ENCODE data around the gene DGKB.
"Not testable (repeated sequence)": the region's sequence is repeated elsewhere in the genome, so short reads cannot be mapped to it uniquely, and the experiment has no call there.

Gene DGKB

DNA sequence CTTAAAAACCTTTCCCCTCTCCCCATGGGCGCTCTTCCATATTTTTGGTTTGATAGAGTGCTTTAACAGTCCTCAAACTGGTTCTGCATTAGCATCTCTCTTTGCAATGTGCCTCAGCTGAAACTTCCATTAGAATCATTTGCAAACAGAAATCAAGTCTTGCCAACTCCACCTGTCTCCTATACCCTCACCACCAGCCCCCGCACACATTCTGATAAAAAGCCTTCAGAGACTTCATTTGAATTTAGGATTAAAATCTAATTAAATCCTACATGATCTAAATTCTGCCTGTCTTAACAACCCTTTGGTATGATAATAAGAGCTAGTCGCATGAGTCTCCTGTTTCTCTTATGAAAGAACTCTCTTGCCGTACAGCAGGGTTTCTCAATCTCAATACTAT, 528.2 kb downstream of the DGKB start:
- no peak for DNase-seq

DNA sequence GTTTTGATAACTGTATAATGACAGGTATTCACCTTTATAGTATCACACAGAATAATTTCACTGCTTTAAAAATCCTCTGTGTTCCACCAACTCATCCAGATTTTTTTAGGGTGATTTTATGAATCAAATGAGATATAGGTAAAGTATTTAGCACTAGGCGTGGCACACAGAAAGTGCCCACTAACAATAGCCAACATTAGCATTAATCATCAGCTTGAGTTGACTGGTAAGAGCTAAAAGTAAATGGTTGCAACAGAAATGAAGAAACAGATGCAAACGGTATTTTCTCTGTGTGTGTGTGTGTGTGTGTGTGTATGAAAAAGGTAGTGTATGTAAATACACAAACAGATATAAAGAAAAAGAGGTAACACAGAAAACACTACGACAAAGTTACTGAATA, 534.3 kb downstream of the DGKB start:
- DNase-seq = no peak

DNA sequence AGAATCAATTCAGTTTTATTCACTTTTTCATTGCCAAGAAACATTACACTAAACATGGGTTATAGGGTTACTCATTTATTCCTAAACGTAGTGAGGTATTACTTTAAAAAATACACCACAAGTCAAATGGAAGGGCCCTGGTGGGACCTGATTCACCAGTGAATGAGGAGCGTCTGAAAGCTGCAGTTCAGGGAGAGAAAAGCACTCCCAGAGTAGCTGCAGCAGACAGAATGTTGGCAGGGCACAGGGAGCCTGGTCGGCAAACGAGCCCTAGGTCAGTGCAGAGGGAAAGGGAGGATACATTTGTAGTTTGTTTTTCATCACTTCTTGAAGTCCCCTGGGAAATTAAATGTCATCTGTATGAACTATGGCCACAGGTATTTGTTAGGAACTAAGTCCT, 551.4 kb downstream of the DGKB start:
- DNase-seq = no peak

DNA sequence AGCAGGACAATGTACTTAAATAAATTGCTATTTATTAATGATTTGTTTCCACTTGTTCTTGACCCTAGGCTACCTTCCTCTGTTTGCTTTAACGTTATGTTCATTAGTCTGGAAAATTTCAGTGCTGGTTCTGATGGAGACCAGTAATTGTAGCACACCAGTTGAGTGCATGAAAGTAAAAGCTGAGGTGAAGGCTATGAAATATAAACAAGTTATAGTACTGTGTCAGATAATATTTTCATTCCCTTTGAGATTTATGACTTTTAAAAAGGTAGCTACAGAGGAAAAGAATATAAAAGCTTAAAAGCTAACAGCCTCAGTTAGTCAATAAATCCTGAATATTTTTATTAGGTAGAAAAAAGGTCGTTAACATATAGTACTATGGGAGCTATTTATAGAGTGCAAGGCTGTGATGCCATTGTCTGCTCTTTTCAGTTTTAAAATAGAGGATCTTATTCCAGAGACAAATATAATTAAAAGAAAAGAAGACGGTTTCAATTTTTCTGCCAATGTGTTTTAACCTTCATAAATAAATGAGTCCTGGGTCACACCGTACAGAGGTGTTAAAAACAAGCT, 561.3 kb downstream of the DGKB start:
- DNase-seq = no peak

DNA sequence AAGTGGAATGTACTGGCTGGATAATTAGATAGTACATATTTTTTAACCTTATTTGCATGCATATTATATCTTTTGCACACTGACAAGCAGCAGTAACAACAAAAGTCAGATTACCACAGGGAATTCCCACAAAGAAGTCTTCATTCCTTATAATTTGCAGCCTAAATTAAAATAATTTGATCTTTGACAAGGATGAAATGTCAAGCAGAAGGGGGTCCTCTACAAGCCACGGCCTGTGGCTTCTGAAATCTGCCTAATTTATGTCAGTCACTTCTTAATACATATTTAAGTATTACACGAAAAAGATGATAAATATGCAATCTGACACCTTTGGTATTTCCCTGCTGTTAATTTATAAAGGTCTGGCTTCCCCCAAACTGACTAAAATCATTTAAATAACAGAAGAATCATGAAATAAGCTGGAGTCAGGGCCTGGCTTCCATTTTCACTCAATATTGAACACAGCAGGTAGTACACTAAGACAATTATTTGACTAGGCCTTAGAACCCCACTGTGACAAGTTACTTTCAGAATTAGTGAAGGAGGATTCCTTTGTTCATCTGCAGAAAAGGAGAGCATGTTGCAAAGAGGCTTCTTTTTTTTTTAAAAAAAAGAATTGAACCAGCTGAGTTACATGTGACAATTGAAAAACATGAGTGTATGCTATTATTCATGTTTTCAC, 562.0 kb downstream of the DGKB start:
- no peak for DNase-seq

DNA sequence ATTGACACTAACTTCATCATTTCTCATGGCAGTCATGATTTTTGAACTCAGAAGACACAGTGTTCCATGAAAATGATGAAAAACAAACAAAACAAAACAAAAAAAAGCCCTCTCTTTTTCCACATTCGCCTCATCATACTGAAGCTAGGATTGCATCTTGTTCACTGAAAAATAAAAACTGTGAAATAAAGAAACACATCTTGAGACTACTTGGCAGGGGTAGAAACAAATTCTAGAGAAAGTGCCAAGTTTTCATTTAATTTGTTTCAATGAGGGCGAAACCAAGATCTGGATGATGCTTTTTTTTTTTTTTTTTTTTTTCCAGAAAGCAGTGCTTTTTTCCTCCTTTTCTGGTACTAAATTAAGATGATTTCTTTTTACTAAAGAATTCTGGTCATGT, 562.7 kb downstream of the DGKB start:
- no peak for DNase-seq

DNA sequence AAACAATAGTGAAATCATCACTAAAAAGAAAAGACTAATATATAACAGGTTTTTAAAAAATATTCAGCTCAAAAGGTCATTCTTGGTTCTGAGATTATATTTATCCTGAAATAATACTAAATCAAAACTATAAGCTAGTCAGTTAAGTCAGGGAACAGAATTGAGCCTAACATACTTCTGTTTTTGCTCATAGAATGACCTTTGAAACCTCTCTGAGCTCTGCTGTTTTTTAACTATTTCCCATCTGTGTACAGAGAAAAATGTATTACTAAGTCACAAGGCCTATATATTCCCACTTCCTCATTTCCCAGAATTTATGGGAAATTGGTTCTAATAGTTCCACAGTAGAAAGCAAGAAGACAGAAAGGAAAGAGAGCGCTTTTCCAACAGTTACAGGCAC, 566.3 kb downstream of the DGKB start:
- no peak for DNase-seq

DNA sequence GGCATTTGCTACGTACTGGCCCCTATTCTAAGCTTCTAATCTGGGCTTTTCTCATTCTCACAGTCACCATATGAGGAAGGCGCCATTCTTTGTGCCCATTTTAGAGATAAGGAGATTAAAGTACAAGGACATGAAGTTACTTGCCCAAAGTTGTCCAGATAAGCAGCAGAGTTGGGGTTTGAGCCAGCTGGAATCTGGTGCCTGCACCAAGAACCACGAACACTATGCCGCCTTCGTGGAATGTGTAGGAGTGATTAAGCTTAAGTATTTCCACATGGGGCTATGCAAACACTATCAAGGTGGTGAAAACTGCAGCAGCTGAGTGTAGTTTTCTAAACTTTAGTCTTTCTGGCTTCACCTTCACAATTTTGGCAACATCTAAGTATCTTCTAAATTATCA, 570.4 kb downstream of the DGKB start:
- no peak for DNase-seq

DNA sequence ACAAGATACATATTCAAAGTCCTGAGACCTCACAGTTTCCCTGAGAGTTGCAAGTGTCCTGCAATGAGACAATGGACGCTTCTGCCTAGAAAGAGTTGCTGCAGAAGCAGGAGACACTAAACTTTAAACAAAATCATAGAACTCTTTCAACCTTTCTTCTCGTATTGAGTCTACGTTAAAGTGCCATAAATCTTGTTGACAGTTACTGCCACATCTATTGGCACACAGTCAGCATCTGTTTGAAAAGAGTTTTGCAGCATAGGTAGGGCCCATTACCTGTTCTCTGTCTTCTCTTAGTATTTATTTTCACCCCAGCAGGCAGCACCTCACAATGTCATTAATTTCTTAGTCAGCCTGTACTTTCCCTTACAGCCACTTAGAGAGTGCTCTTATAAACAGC, 577.8 kb downstream of the DGKB start:
- no peak for DNase-seq

DNA sequence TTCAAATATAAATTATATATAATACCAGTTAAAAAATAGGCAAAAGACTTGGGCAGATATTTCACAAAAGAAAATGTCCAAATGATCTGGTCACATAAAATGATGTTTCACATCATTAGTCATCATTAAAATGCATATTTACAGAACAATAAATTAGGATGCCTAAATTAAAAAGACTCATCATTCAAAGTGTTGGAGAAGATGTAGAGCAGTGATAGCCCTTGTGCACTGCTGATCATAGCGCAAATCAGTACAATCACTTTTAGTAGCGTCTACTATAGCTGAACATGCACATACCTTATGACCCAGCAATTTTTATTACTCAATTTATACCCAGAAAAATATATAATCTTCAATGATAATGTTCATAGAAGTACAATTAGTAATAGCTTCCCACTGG, 579.8 kb downstream of the DGKB start:
- DNase-seq = no peak

DNA sequence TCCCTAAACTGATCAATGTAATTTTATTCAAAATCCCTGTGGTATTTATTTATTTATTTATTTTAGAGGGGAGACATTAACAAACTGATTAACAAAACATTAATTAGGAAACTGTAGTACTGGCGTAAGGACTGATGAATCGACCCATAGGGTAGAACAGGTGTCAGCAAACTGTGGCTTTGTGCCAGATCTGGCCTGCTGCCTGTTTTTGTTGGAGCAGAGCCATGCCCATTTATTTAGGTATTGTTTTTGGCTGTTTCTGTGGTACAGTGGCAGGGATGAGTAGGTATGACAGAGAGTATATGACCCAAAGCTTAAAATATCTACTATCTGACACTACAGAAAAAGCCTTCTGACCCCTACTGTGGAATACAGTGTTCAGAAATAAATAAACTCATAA, 580.6 kb downstream of the DGKB start:
- no peak for DNase-seq

DNA sequence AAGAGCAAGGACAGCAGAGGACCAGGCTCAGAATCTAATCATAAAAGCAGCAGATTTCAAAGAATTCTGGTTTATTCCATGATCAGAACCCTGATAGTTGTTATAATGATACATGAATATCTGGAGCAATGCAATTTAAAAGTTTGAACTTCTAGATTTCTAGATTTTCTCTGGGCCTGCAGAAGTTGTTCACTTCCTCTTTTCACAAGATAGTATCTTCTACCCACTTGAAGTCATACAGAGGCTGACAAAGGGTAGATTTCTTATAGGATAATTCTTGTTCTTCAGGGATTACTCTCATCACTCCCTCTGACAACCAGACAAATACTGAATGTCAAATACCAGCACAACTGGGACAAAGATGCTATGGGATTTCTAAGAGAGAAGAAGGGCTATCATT, 593.1 kb downstream of the DGKB start:
- no peak for DNase-seq

DNA sequence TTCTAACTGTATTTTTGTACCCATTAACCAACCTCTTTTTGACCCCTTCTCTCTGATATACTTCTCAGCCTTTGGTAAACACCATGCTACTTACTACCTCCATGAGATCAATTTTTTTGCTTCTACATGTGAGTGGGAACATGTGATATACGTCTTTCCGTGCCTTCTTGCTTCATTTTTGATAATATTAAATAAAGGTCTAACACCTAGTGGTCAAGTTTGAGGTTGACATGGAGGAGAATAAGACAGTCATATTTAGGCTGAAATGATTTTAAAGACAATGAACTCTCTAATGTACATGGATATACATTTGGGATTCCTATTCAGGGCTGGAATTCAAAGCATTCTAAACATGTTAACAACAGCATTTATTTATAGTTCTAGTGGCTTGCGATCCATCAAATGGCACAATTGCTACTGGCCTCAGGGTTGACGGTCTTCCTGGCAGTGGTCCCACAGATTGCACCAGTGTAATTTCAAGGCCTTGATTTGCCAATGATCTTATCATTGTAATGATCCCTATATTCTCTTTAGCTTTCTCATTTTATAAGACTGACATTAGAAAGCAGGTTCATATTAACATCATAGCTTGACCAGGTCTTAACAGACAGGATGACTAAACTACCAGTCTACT, 597.2 kb downstream of the DGKB start:
- no peak for DNase-seq

DNA sequence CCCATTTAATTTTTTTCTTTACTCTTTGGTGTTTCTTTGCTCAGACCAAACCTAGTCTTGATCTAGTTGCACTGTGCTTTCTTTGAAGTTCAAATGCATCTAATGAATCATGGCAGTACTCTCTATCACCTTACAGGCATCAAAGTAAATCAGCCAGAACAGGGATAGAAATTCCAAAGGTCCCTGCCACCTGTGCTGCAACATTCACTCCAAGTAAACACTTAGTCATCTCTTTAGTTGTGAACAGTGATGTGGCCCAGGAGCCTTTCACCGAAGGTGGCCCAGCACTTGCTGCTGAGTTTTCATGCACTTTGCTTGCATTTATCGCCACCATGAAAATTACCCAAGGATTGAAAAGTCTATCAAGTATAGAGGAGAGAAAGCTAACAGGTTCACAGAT, 599.0 kb downstream of the DGKB start:
- DNase-seq = no peak

DNA sequence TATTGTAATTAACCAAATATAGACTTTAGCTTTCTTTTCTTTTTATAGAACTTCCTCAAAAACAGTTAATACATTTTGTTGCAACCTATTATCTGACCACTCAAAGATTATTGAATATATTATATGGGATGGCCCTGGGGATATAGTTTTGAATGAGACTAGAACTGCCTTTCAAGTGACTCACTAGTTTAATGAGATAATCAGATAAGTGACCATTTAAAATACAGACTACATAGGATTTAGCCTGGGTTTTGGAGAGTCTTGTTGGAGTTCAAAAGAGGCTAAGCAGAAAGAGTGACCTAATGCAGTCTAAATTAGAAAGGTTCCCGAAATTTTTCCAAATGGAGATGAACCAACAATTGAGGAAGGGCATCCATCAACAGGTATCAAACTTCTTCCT, 607.9 kb downstream of the DGKB start:
- DNase-seq = no peak

DNA sequence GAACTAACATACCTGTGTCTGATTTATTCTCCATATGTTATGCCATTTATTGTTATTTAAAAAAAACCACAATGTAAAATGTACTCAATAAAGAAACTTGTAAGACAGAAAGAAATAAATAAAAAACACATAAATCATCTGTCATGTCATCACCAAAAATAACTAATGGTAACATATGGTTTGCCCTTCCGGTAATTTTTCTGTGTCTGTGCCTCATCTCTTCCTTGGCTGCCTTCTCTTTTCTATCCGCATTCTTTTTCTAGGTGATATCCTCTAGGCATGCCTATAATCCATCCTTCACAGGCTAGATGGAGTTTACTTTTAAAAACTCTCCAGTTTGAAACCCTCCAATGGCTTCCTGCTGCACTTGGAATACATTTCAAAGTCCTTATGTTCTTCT, 609.1 kb downstream of the DGKB start:
- no peak for DNase-seq

DNA sequence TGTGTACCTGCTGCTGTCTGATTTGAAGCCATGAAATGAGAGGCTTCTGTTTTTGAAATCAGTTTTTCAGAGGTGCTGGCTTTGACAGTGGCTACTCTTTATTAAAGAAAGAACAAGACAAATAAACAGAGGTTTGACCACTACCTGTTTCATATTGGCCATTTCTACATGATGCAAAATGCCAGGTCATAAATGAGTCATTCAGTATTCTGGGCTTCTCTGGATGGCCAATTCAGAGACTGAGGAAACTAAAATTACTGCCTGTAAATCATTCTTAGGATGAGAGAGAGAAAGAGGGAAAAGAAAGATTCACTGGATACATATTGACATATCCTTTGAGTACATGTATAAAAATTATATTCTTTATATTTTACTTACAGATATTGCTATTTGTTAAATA, 609.8 kb downstream of the DGKB start:
- DNase-seq = no peak

DNA sequence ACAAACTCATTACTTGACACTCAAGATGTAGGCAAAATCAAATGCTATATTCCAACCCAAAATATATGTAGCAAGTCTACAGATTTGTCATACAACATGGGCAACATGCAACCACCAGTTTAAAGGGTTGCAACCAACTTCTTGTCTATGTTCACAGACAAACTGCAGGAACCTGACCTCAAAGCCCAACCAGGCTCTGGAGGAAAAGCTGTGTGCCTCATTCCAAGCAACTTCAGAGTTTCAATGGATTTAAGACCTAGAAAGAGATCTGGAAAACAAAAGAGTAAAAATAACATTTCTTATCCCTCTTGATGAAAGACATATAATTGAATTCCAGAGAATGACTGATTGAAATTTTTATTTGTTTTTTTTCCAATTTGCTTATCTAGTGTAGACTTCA, 612.6 kb downstream of the DGKB start:
- DNase-seq = no peak

DNA sequence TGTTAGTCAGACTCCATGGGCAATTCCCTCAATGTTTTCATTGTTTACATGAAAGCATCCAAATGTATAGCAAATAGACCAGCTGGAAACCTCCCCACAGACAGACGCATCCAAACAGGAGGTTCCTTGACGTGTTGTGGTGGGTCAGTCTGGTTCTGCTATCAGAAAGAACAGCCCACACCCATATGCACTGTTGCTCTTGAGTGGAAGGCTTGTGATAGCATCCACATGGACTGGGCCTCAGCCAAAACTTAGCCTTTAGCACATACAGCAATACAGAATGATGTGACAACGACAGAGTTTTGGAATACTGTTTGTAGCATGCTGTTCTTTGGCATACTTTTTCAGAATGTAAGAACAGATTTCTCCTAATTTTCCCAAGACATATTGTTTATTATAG, 613.9 kb downstream of the DGKB start:
- DNase-seq = no peak

DNA sequence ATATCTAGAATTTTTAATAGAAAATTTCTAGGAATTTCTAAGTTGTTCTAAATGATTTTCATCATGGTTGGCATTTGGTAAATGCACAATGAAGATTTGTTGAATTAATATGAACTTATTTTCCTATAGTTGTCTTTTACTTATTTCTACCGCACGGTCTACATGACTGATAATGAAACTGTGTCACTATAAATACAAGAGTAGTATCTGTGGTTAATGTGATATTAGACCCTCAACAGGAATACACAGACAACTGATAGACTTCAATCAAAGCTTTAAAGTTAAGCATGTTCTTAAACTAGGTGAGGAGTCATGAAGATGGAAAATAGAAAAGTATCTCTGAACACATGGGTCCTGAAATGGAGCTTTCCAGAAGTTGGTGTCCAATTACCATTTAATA, 615.2 kb downstream of the DGKB start:
- no peak for DNase-seq

DNA sequence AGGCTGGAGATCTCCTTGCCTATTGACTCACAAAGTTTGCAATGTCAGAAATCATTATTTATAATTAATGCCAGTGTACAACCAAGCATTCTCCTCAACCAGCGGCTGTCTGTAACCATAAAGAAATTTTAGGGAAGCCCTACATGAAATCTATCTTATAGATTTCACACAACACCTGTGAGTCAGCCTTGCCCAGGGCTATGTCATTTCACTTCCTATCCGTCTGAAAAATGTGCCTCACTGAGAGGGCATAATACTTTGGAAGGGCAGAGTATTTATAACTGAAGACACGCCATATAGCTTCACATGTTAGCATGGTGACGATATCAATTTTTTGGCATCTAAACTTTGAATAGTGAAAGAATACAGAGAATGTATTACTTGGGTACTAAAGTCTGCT, 616.5 kb downstream of the DGKB start:
- DNase-seq = no peak

DNA sequence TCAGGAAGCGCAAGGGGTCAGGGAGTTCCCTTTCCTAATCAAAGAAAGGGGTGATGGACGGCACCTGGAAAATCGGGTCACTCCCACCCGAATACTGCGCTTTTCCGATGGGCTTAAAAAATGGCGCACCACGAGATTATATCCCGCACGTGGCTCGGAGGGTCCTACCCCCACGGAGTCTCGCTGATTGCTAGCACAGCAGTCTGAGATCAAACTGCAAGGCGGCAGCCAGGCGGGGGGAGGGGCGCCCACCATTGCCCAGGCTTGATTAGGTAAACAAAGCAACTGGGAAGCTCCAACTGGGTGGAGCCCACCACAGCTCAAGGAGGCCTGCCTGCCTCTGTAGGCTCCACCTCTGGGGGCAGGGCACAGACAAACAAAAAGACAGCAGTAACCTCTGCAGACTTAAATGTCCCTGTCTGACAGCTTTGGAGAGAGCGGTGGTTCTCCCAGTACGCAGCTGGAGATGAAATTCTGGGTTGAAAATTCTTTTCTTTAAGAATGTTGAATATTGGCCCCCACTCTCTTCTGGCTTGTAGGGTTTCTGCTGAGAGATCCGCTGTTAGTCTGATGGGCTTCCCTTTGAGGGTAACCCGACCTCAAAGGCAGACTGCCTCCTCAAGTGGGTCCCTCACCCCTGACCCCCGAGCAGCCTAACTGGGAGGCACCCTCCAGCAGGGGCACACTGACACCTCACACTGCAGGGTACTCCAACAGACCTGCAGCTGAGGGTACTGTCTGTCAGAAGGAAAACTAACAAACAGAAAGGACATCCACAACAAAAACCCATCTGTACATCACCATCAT, 623.3 kb downstream of the DGKB start:
- DNase-seq = not testable (repeated sequence)

DNA sequence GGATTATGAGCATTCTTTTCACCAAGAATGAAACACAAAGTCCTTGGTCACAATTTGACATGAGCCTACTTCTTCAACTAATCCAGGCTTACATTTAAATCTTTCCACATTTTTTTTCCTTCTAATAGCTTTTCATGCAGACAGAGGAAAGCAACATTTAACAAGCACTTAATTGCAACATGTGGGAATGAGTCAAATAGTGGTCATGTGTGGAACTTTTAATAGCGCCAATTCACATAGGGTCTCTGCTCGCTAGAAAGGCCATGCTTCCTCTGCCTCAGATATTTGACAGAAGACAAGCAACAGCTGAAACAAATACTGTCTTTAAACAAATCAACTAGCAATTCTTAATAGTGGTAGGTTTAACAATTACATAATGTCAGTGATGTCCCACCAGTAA, 627.2 kb downstream of the DGKB start:
- DNase-seq = no peak

DNA sequence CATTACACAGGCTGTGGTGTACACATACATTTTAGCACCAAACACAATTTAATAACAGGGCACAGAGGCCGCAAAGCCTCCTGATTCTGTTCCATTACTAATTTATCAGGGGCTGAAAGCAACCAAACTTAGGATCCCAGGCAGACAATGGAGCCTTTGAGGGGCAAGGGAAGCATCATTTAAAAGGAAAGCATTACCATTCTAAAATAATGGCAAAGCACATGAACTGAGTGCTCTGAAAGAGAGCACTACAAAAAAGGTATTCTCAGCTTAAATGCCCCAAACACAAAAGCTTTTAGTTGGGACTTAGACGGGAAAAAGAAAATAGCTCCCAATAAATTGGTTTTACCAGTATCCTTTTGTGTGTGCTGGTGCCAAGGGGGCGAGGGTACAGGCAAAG, 631.1 kb downstream of the DGKB start:
- no peak for DNase-seq

All from activated CD4-positive, alpha-beta T cell treated with anti-CD3 and anti-CD28 coated beads, Interleukin-2, Interleukin-6, amounts not matched to agents 100 ng/mL and 50 ng/mL, durations not matched to agents 16 hours and 8 hours (primary cell).